Measurements from ENCODE around the gene MFSD12.
A peak's percentile ranks its signal among the peaks of the same experiment; 100 is the strongest.

The MFSD12 gene

GRCh38 chr19:3555653-3556422 lies 1.5 kb downstream of the MFSD12 start:
- DNase-seq (ENCODE audit: low read depth): no peak

GRCh38 chr19:3554254-3555083 lies 2.9 kb downstream of the MFSD12 start:
- no peak for DNase-seq (ENCODE audit: low read depth)

GRCh38 chr19:3551792-3552095 lies 5.6 kb downstream of the MFSD12 start:
- no peak for DNase-seq (ENCODE audit: low read depth)

- DNase-seq (ENCODE audit: low read depth): no peak
Observed at GRCh38 chr19:3550947-3551791, 6.2 kb downstream of the MFSD12 start.

- no peak for DNase-seq (ENCODE audit: low read depth)
Observed at GRCh38 chr19:3549816-3550215, 7.6 kb downstream of the MFSD12 start.

- DNase-seq (ENCODE audit: low read depth): no peak
Observed at GRCh38 chr19:3548606-3549005, 8.8 kb downstream of the MFSD12 start.

- no peak for DNase-seq (ENCODE audit: low read depth)
Observed at GRCh38 chr19:3547767-3548282, 9.6 kb downstream of the MFSD12 start.

- no peak for DNase-seq (ENCODE audit: low read depth)
Observed at GRCh38 chr19:3547301-3547731, 10.1 kb downstream of the MFSD12 start.

GRCh38 chr19:3546119-3546518 lies 11.3 kb downstream of the MFSD12 start:
- DNase-seq (ENCODE audit: low read depth): no peak

- no peak for DNase-seq (ENCODE audit: low read depth)
Observed at GRCh38 chr19:3545669-3546034, 11.7 kb downstream of the MFSD12 start.

- DNase-seq (ENCODE audit: low read depth): peak; percentile 23
Observed at GRCh38 chr19:3544742-3545668, 12.4 kb downstream of the MFSD12 start.

GRCh38 chr19:3544058-3544376 lies 13.4 kb downstream of the MFSD12 start:
- DNase-seq (ENCODE audit: low read depth): no peak

GRCh38 chr19:3543150-3544057 lies 14.0 kb downstream of the MFSD12 start:
- DNase-seq (ENCODE audit: low read depth): no peak

- DNase-seq (ENCODE audit: low read depth): no peak
Observed at GRCh38 chr19:3539756-3540118, 17.6 kb downstream of the MFSD12 start.

- DNase-seq (ENCODE audit: low read depth): no peak
Observed at GRCh38 chr19:3538965-3539755, 18.2 kb downstream of the MFSD12 start, which contains the start of gene TEKTIP1. Gene TEKTIP1 (plus strand): TSS chr19:3539174. CDS start chr19:3539178, 4 bp downstream.

- no peak for DNase-seq (ENCODE audit: low read depth)
Observed at GRCh38 chr19:3538258-3538929, 19.0 kb downstream of the MFSD12 start.

GRCh38 chr19:3537438-3538240 lies 19.7 kb downstream of the MFSD12 start:
- DNase-seq (ENCODE audit: low read depth): no peak

- no peak for DNase-seq (ENCODE audit: low read depth)
Observed at GRCh38 chr19:3537101-3537437, 20.3 kb downstream of the MFSD12 start.

Data from amniotic epithelial cell (primary cell).